ENCODE data around the gene CERS6.

DNA sequence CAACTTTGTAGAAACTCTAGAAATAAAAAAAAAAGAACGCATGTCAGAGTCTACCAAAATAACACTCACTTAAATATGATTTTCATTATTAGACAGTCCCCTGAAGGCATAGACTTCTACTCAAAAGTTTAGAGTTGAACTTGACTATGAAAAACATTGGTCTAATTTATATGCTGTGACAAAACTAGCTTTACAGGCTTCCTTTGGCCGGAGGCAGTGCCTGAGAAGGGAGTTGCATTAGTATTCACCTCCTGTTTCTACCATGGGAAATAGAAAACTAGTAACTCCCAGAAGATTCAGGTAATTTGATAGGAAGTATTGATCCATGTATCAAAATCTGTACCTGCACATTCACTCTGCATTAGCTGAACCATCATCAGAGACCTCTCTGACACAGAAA is 182.9 kb downstream of the CERS6 start:
- TF ChIP-seq, protein P1, sequence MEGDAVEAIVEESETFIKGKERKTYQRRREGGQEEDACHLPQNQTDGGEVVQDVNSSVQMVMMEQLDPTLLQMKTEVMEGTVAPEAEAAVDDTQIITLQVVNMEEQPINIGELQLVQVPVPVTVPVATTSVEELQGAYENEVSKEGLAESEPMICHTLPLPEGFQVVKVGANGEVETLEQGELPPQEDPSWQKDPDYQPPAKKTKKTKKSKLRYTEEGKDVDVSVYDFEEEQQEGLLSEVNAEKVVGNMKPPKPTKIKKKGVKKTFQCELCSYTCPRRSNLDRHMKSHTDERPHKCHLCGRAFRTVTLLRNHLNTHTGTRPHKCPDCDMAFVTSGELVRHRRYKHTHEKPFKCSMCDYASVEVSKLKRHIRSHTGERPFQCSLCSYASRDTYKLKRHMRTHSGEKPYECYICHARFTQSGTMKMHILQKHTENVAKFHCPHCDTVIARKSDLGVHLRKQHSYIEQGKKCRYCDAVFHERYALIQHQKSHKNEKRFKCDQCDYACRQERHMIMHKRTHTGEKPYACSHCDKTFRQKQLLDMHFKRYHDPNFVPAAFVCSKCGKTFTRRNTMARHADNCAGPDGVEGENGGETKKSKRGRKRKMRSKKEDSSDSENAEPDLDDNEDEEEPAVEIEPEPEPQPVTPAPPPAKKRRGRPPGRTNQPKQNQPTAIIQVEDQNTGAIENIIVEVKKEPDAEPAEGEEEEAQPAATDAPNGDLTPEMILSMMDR (IDR thresholded peaks at IDR 0.05 in 2 of 3, conservative IDR thresholded peaks at IDR 0.05 in 1 of 3; ENCODE audit: control insufficient read depth in 2 of 3, extremely low read depth in 1 of 3, insufficient read depth in 1 of 3, low read depth in 3 of 3, low read length in 3 of 3) = no peak
- TF ChIP-seq POLR2AphosphoS5 (IDR thresholded peaks at IDR 0.05; ENCODE audit: low read length) (no peak), SMC3 (IDR thresholded peaks at IDR 0.05; ENCODE audit: borderline replicate concordance, low read length) (no peak), POLR2A (IDR thresholded peaks at IDR 0.05; ENCODE audit: low read depth, low read length) (no peak), TAF1 (IDR thresholded peaks at IDR 0.05; ENCODE audit: borderline replicate concordance, low read depth, low read length) (no peak), JUND (IDR thresholded peaks at IDR 0.05; ENCODE audit: low read depth, low read length) (no peak), RFX5 (IDR thresholded peaks at IDR 0.05; ENCODE audit: low read depth, low read length) (no peak), ZNF274 (IDR thresholded peaks at IDR 0.05; ENCODE audit: insufficient read depth, insufficient read length) (no peak), ZBED1 (IDR thresholded peaks at IDR 0.05; ENCODE audit: borderline replicate concordance) (no peak), SMAD1 (IDR thresholded peaks at IDR 0.05; ENCODE audit: low read depth, partially characterized antibody) (no peak), GABPA (IDR thresholded peaks at IDR 0.05; ENCODE audit: low read depth) (no peak), ZZZ3 (IDR thresholded peaks at IDR 0.05; ENCODE audit: control insufficient read depth, insufficient read length, low read depth) (no peak)

All from GM12878 (cell line).